Measurements from ENCODE around the gene AACS. TPM values are rescaled to one million over a fixed set of nuclear protein-coding genes. Genes with fewer than 3 reads are reported as not detected.

Gene AACS
- total and polyA plus RNA-seq, 2 of the 13 experiments (the other 11 are each of a cell fraction or from before 2014, with no cell fraction given), result 23.3 to 28.8 TPM

GRCh38 chr12:125081427-125081826 is 16.2 kb downstream of the AACS start:
- Histone ChIP-seq H3K4me1 (ENCODE audit: insufficient read depth, low read length) (no peaks in the 10 kb centered on the region), H3K9ac (ENCODE audit: insufficient read depth, low read depth, low read length) (no peak overlapping the region), H3K27ac (ENCODE audit: extremely low read length, insufficient read depth, low read length) (no peak overlapping the region), H3K27me3 (ENCODE audit: control insufficient read depth in 1 of 2, insufficient read depth in 2 of 2, low read length in 2 of 2) (no peaks in the 10 kb centered on the region), H3K4me2 (ENCODE audit: low read depth, low read length) (no peak overlapping the region), H3K36me3 (replicated peaks in 1 of 2; ENCODE audit: control insufficient read depth in 1 of 2, insufficient read depth in 2 of 2, low read length in 2 of 2) (peaks cover 23 to 46% of the 10 kb centered on the region in 2 experiments; a peak in 4 of 5 replicates), H3K9me3 (ENCODE audit: low read length) (no peaks in the 10 kb centered on the region), H2AFZ (ENCODE audit: low read length) (no peak overlapping the region), H3K79me2 (ENCODE audit: insufficient read depth, low read length) (no peaks in the 10 kb centered on the region), H4K20me1 (ENCODE audit: insufficient read depth, low read length) (no peaks in the 10 kb centered on the region), H3K4me3 (replicated peaks in 1 of 3; ENCODE audit: insufficient read depth in 1 of 3, low read depth in 2 of 3, low read length in 3 of 3) (no peak overlapping the region)
- BruUV-seq (replicated peaks), result no TSS peak
- intact Hi-C loops (cut with micrococcal nuclease; ENCODE audit: unreplicated experiment) (no loop called here), in situ Hi-C loops (cut with HindIII; ENCODE audit: extremely low pct_ligation_motif_present, low pct_unique_long_range_greater_than_20kb) (no loop called here)
- CTCF ChIA-PET (ENCODE audit: low intra/inter-chr PET ratio, low total read pairs), result no interaction called here
- 93% methylated on average over 11 of the region's 11 CpGs for WGBS (ENCODE audit: low lambda C conversion rate)
- ATAC-seq (no peak), DNase-seq (ENCODE audit: low spot score) (no peak), FAIRE-seq (no peak)
- TF ChIP-seq MXD4 (CRISPR knock-in tag; IDR thresholded peaks at IDR 0.05), result no peak
- no peak for TF ChIP-seq MTA3 (CRISPR knock-in tag; IDR thresholded peaks at IDR 0.05)
- no peak for TF ChIP-seq ZSCAN25 (CRISPR knock-in tag; IDR thresholded peaks at IDR 0.05)
- TF ChIP-seq FOXO1 (CRISPR knock-in tag; IDR thresholded peaks at IDR 0.05), result no peak
- no peak for TF ChIP-seq FOXA1 (IDR thresholded peaks at IDR 0.05)
- no peak for TF ChIP-seq FOXA1 (CRISPR knock-in tag; IDR thresholded peaks at IDR 0.05)
- TF ChIP-seq ZNF781 (CRISPR knock-in tag; IDR thresholded peaks at IDR 0.05; ENCODE audit: borderline replicate concordance, not compliant biosample characterization), result no peak
- TF ChIP-seq SMARCE1 (IDR thresholded peaks at IDR 0.05; ENCODE audit: borderline replicate concordance), result no peak
- TF ChIP-seq, protein P1, sequence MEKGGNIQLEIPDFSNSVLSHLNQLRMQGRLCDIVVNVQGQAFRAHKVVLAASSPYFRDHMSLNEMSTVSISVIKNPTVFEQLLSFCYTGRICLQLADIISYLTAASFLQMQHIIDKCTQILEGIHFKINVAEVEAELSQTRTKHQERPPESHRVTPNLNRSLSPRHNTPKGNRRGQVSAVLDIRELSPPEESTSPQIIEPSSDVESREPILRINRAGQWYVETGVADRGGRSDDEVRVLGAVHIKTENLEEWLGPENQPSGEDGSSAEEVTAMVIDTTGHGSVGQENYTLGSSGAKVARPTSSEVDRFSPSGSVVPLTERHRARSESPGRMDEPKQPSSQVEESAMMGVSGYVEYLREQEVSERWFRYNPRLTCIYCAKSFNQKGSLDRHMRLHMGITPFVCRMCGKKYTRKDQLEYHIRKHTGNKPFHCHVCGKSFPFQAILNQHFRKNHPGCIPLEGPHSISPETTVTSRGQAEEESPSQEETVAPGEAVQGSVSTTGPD (CRISPR knock-in tag; IDR thresholded peaks at IDR 0.05), result no peak
- POLR2A ChIA-PET, result no interaction called here

DNA sequence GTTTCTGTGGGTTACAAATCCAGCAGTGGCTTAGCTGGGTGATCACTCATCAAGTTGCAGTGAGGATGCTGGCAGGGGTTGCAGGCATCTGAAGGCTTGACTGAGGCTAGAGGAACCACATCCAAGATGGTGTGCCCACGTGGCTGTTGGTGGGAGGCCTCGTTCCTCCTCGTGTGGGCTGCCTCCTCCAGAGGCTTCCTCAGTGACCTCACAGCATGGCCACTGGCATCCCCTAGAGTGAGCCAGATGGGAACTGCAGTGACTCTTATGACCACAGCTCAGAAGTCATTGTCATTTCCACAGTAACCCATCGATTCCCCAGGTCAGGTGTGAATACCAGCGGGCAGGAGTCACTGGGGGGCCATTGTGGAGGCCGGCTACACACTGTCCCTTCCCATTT is 17.8 kb downstream of the AACS start:
- no TSS peak for BruUV-seq (replicated peaks)
- no peak overlapping the region for H3K9ac ChIP-seq (ENCODE audit: insufficient read depth, low read depth, low read length)
- no peak overlapping the region for H3K4me2 ChIP-seq (ENCODE audit: low read depth, low read length)
- in situ Hi-C loops (cut with HindIII; ENCODE audit: extremely low pct_ligation_motif_present, low pct_unique_long_range_greater_than_20kb) (no loop called here), intact Hi-C loops (cut with micrococcal nuclease; ENCODE audit: unreplicated experiment) (no loop called here)
- POLR2A ChIA-PET, result no interaction called here
- peaks cover 26 to 49% of the 10 kb centered on the region in 2 experiments; a peak in 4 of 5 replicates for H3K36me3 ChIP-seq (replicated peaks in 1 of 2; ENCODE audit: control insufficient read depth in 1 of 2, insufficient read depth in 2 of 2, low read length in 2 of 2)
- H3K4me3 ChIP-seq (replicated peaks in 1 of 3; ENCODE audit: insufficient read depth in 1 of 3, low read depth in 2 of 3, low read length in 3 of 3), result no peak overlapping the region
- H2AFZ ChIP-seq (ENCODE audit: low read length), result no peak overlapping the region
- H4K20me1 ChIP-seq (ENCODE audit: insufficient read depth, low read length), result no peaks in the 10 kb centered on the region
- no peak; the same call in 2 of the 3 replicates for ATAC-seq
- H3K27me3 ChIP-seq (ENCODE audit: control insufficient read depth in 1 of 2, insufficient read depth in 2 of 2, low read length in 2 of 2), result no peaks in the 10 kb centered on the region
- no peaks in the 10 kb centered on the region for H3K4me1 ChIP-seq (ENCODE audit: insufficient read depth, low read length)
- no peaks in the 10 kb centered on the region for H3K9me3 ChIP-seq (ENCODE audit: low read length)
- CTCF ChIA-PET (ENCODE audit: low intra/inter-chr PET ratio, low total read pairs), result no interaction called here
- H3K27ac ChIP-seq (ENCODE audit: extremely low read length, insufficient read depth, low read length), result no peak overlapping the region
- no peak for DNase-seq (ENCODE audit: low spot score)
- H3K79me2 ChIP-seq (ENCODE audit: insufficient read depth, low read length), result no peaks in the 10 kb centered on the region
- FAIRE-seq, result no peak
- 95% methylated on average over 3 of the region's 6 CpGs for WGBS (ENCODE audit: low lambda C conversion rate)
- TF ChIP-seq ZNF264 (CRISPR knock-in tag; IDR thresholded peaks at IDR 0.05) (no peak), ZNF235 (CRISPR knock-in tag; IDR thresholded peaks at IDR 0.05; ENCODE audit: borderline replicate concordance) (no peak), AHR (CRISPR knock-in tag; IDR thresholded peaks at IDR 0.05) (no peak), CREB3 (CRISPR knock-in tag; IDR thresholded peaks at IDR 0.05) (no peak), HMGA1 (CRISPR knock-in tag; conservative IDR thresholded peaks at IDR 0.05) (no peak), CSRNP1 (CRISPR knock-in tag; IDR thresholded peaks at IDR 0.05) (no peak), ZNF34 (CRISPR knock-in tag; IDR thresholded peaks at IDR 0.05; ENCODE audit: borderline replicate concordance) (no peak), ZNF3 (CRISPR knock-in tag; IDR thresholded peaks at IDR 0.05) (no peak), MTA1 (CRISPR knock-in tag; IDR thresholded peaks at IDR 0.05; ENCODE audit: borderline replicate concordance) (no peak), GABPB1 (CRISPR knock-in tag; IDR thresholded peaks at IDR 0.05) (no peak)
